GM23338 (cell line): Measurements from ENCODE around the gene ENOX1. TPM values are rescaled to one million over a fixed set of nuclear protein-coding genes. Genes with fewer than 3 reads are reported as not detected.

Experiments used
- ATAC-seq: fragments of 200-7000 bp; cut with Tn5 transposase; 3 replicates; pipeline ENCODE4 v1.9.1; 2020
- DNase-seq: peaks from one replicate; pipeline ENCODE4 v3.0.0-alpha.2; 2015; ENCODE audit warnings: low spot score
- H2AFZ ChIP-seq: fragments of 200-600 bp; sonication (generic); 2 replicates; pipeline ENCODE4 v1.8.0; 2016; ENCODE audit warnings: antibody characterized with exemption, mild to moderate bottlenecking, moderate library complexity
- H3F3A ChIP-seq: fragments of 200-600 bp; sonication (generic); replicated peaks from 2 replicates; pipeline ENCODE4 v1.8.0; 2017; ENCODE audit warnings: antibody characterized with exemption, mixed run types, low read depth
- H3K27ac ChIP-seq: fragments of 200-600 bp; sonication (generic); 2 replicates; pipeline ENCODE4 v1.6.1; 2016; ENCODE audit warnings: low read depth
- H3K27me3 ChIP-seq: fragments of 200-600 bp; sonication (generic); 2 replicates; pipeline ENCODE4 v1.8.0; 2016; ENCODE audit warnings: mild to moderate bottlenecking, mixed run types, moderate library complexity; ENCODE audit not compliant: insufficient read depth
- H3K36me3 ChIP-seq: fragments of 200-600 bp; sonication (generic); 2 replicates; pipeline ENCODE4 v1.8.0; 2016; ENCODE audit warnings: mild to moderate bottlenecking; ENCODE audit not compliant: insufficient read depth
- H3K4me1 ChIP-seq: fragments of 200-600 bp; sonication (generic); 2 replicates; pipeline ENCODE4 v1.8.0; 2016; ENCODE audit warnings: mild to moderate bottlenecking, moderate library complexity; ENCODE audit not compliant: insufficient read depth
- H3K4me2 ChIP-seq: fragments of 200-600 bp; sonication (generic); 2 replicates; pipeline ENCODE4 v1.7.1; 2017; ENCODE audit warnings: mixed run types
- H3K4me3 ChIP-seq: fragments of 200-600 bp; sonication (generic); 2 replicates; pipeline ENCODE4 v1.6.1; 2016; ENCODE audit warnings: mixed run types
- H3K79me2 ChIP-seq: fragments of 200-600 bp; sonication (generic); replicated peaks from 2 replicates; pipeline ENCODE4 v1.8.0; 2017; ENCODE audit warnings: mild to moderate bottlenecking; ENCODE audit not compliant: insufficient read depth
- H3K9me2 ChIP-seq: fragments of 200-600 bp; sonication (generic); 2 replicates; pipeline ENCODE4 v1.8.0; 2017; ENCODE audit not compliant: insufficient read depth
- H4K20me1 ChIP-seq: fragments of 200-600 bp; sonication (generic); replicated peaks from 2 replicates; pipeline ENCODE4 v1.8.0; 2017; ENCODE audit warnings: mild to moderate bottlenecking; ENCODE audit not compliant: insufficient read depth
- H3K27ac Mint-ChIP-seq: 2 replicates; pipeline ENCODE4 v1.8.0; 2020; ENCODE audit warnings: inconsistent platforms, mild to moderate bottlenecking, moderate library complexity, mixed read lengths
- H3K27me3 Mint-ChIP-seq: 3 replicates; pipeline ENCODE4 v1.8.0; 2022; ENCODE audit warnings: low read depth, mild to moderate bottlenecking, moderate library complexity, mixed read lengths, inconsistent platforms; ENCODE audit not compliant: insufficient read depth, poor library complexity
- H3K36me3 Mint-ChIP-seq: 3 replicates; pipeline ENCODE4 v1.8.0; 2021; ENCODE audit warnings: low read depth, mild to moderate bottlenecking, inconsistent platforms, moderate library complexity, mixed read lengths
- H3K4me1 Mint-ChIP-seq: 3 replicates; pipeline ENCODE4 v1.8.0; 2020; ENCODE audit warnings: mild to moderate bottlenecking, inconsistent platforms, mixed read lengths
- H3K4me3 Mint-ChIP-seq: 3 replicates; pipeline ENCODE4 v1.8.0; 2021; ENCODE audit warnings: moderate library complexity, mild to moderate bottlenecking, inconsistent platforms, mixed read lengths
- H3K9me3 Mint-ChIP-seq: 3 replicates; pipeline ENCODE4 v1.8.0; 2020; ENCODE audit warnings: moderate library complexity, mild to moderate bottlenecking, inconsistent platforms, mixed read lengths
- CREB1 ChIP-seq: fragments of 250-450 bp; sonication (Bioruptor Pico); IDR thresholded peaks from 2 replicates; pipeline ENCODE4 v1.5.0; 2020; ENCODE audit warnings: low read depth, mild to moderate bottlenecking, moderate library complexity
- JUNB ChIP-seq: IDR thresholded peaks from one replicate; pipeline ENCODE4 v1.6.1; 2016; ENCODE audit warnings: antibody characterized with exemption; ENCODE audit not compliant: unreplicated experiment
- ZNF331 ChIP-seq: fragments of 250-450 bp; sonication (Bioruptor Pico); IDR thresholded peaks from 2 replicates; pipeline ENCODE4 v1.5.0; 2020; ENCODE audit warnings: low read depth, mild to moderate bottlenecking, moderate library complexity
- polyA plus RNA-seq: library from polyadenylated mRNA; unstranded; fragments of >200 nt; fragmentation: Nextera tagmentation; extraction: Ambion mirVana; gene quantifications from 2 replicates; pipeline ENCODE4 v1.2.1, GENCODE V29; 2016
- total RNA-seq: library from RNA; depleted of rRNA; stranded (reverse); fragments of >200 nt; shearing (Covaris generic); gene quantifications from 2 replicates; pipeline ENCODE4 v1.2.3, GENCODE V29; 2014
- TF ChIP-seq, protein P1 (sequence below): fragments of 250-450 bp; sonication (Bioruptor Pico); IDR thresholded peaks from 2 replicates; pipeline ENCODE4 v1.5.0; 2020; ENCODE audit warnings: mild to moderate bottlenecking, moderate library complexity
- TF ChIP-seq, protein P2 (sequence below), 2 experiments: fragments of 200-600 bp in 1 of 2; sonication (generic) in 1 of 2; conservative IDR thresholded peaks; 2 replicates each; pipeline versions ENCODE4 v1.5.1 to v1.6.1; 2016 to 2017; ENCODE audit warnings: antibody characterized with exemption in 2 of 2, low read depth in 2 of 2, mild to moderate bottlenecking in 2 of 2, moderate library complexity in 1 of 2

ENOX1 gene
- total and polyA plus RNA-seq, 2 experiments from 2014 or later: 0.66 to 0.81 TPM

DNA sequence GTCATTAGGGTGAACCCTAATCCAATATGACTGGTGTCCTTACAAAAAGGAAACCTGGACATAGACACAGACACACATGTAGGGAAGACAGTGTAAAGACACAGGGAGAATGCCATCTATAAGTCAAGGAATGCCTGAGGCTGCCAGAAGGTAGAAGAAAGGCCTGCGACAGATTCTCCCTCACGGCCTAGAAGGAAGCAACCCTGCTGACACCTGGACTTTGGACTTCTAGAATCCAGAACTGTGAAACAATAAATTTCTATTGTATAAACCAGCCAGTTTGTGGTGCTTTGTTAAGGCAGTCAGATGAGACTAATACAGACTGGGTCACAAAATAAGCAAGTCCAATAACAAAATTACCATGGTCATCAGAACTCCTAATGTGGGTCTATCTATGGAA lies 120.4 kb downstream of the ENOX1 start (continued):
- TF ChIP-seq, protein P1, sequence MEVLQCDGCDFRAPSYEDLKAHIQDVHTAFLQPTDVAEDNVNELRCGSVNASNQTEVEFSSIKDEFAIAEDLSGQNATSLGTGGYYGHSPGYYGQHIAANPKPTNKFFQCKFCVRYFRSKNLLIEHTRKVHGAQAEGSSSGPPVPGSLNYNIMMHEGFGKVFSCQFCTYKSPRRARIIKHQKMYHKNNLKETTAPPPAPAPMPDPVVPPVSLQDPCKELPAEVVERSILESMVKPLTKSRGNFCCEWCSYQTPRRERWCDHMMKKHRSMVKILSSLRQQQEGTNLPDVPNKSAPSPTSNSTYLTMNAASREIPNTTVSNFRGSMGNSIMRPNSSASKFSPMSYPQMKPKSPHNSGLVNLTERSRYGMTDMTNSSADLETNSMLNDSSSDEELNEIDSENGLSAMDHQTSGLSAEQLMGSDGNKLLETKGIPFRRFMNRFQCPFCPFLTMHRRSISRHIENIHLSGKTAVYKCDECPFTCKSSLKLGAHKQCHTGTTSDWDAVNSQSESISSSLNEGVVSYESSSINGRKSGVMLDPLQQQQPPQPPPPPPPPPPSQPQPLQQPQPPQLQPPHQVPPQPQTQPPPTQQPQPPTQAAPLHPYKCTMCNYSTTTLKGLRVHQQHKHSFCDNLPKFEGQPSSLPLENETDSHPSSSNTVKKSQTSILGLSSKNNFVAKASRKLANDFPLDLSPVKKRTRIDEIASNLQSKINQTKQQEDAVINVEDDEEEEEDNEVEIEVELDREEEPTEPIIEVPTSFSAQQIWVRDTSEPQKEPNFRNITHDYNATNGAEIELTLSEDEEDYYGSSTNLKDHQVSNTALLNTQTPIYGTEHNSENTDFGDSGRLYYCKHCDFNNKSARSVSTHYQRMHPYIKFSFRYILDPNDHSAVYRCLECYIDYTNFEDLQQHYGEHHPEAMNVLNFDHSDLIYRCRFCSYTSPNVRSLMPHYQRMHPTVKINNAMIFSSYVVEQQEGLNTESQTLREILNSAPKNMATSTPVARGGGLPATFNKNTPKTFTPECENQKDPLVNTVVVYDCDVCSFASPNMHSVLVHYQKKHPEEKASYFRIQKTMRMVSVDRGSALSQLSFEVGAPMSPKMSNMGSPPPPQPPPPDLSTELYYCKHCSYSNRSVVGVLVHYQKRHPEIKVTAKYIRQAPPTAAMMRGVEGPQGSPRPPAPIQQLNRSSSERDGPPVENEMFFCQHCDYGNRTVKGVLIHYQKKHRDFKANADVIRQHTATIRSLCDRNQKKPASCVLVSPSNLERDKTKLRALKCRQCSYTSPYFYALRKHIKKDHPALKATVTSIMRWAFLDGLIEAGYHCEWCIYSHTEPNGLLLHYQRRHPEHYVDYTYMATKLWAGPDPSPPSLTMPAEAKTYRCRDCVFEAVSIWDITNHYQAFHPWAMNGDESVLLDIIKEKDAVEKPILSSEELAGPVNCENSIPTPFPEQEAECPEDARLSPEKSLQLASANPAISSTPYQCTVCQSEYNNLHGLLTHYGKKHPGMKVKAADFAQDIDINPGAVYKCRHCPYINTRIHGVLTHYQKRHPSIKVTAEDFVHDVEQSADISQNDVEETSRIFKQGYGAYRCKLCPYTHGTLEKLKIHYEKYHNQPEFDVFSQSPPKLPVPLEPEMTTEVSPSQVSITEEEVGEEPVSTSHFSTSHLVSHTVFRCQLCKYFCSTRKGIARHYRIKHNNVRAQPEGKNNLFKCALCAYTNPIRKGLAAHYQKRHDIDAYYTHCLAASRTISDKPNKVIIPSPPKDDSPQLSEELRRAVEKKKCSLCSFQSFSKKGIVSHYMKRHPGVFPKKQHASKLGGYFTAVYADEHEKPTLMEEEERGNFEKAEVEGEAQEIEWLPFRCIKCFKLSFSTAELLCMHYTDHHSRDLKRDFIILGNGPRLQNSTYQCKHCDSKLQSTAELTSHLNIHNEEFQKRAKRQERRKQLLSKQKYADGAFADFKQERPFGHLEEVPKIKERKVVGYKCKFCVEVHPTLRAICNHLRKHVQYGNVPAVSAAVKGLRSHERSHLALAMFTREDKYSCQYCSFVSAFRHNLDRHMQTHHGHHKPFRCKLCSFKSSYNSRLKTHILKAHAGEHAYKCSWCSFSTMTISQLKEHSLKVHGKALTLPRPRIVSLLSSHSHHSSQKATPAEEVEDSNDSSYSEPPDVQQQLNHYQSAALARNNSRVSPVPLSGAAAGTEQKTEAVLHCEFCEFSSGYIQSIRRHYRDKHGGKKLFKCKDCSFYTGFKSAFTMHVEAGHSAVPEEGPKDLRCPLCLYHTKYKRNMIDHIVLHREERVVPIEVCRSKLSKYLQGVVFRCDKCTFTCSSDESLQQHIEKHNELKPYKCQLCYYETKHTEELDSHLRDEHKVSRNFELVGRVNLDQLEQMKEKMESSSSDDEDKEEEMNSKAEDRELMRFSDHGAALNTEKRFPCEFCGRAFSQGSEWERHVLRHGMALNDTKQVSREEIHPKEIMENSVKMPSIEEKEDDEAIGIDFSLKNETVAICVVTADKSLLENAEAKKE (CRISPR knock-in tag): no peak
- TF ChIP-seq JUNB (no peak), ZNF331 (CRISPR knock-in tag) (no peak), CREB1 (CRISPR knock-in tag) (no peak)
- TF ChIP-seq, protein P2, sequence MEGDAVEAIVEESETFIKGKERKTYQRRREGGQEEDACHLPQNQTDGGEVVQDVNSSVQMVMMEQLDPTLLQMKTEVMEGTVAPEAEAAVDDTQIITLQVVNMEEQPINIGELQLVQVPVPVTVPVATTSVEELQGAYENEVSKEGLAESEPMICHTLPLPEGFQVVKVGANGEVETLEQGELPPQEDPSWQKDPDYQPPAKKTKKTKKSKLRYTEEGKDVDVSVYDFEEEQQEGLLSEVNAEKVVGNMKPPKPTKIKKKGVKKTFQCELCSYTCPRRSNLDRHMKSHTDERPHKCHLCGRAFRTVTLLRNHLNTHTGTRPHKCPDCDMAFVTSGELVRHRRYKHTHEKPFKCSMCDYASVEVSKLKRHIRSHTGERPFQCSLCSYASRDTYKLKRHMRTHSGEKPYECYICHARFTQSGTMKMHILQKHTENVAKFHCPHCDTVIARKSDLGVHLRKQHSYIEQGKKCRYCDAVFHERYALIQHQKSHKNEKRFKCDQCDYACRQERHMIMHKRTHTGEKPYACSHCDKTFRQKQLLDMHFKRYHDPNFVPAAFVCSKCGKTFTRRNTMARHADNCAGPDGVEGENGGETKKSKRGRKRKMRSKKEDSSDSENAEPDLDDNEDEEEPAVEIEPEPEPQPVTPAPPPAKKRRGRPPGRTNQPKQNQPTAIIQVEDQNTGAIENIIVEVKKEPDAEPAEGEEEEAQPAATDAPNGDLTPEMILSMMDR (conservative IDR thresholded peaks at IDR 0.05; ENCODE audit: low read depth in 2 of 2): no peak

DNA sequence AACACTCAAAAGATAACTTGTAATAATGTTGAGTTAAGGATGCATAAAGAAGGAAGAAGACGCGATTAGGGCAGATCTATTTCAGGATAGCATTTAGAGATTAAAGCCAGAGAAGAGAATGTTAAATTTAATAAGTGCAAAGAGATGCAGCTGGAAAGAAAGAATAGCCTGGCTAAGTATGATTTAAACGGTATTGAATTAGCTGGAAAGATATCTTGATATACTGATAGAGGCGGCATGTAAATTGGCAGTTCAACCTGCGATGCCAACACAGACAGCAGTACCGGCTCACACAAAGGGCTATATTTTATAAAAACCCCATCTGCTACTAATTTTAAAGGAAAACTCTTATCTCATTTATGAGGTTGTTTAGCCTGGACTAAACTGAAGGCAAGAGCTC lies 121.4 kb downstream of the ENOX1 start:
- no peaks in the 10 kb centered on the region for H3K27me3 ChIP-seq
- no peaks in the 10 kb centered on the region; the same call in 1 of the 2 replicates for H3K9me2 ChIP-seq
- no peak overlapping the region; the same call in 1 of the 2 replicates for H2AFZ ChIP-seq
- Mint-ChIP-seq H3K36me3 (no peaks in the 10 kb centered on the region), H3K9me3 (no peaks in the 10 kb centered on the region), H3K4me1 (peaks cover 20% of the 10 kb centered on the region), H3K27ac (no peak overlapping the region), H3K4me3 (no peak overlapping the region), H3K27me3 (no peaks in the 10 kb centered on the region)
- no peak for TF ChIP-seq CREB1 (CRISPR knock-in tag)
- H3F3A ChIP-seq: no peaks in the 10 kb centered on the region
- DNase-seq: no peak
- no peak for ATAC-seq
- H4K20me1 ChIP-seq: no peaks in the 10 kb centered on the region
- H3K36me3 ChIP-seq: no peaks in the 10 kb centered on the region
- no peak overlapping the region for H3K4me3 ChIP-seq
- H3K4me2 ChIP-seq: 0 out of 2 replicates have a peak overlapping the region, but pooled peaks have one; percentile 23
- H3K79me2 ChIP-seq: no peaks in the 10 kb centered on the region
- no peak overlapping the region for H3K27ac ChIP-seq
- peaks cover 17% of the 10 kb centered on the region for H3K4me1 ChIP-seq
